HG03159 (cell line): ENCODE data around the gene PCDHGA2.
"Not testable (repeated sequence)": the region's sequence is repeated elsewhere in the genome, so short reads cannot be mapped to it uniquely, and the experiment has no call there.

Experiments
- ATAC-seq: cut with Tn5 transposase; IDR thresholded peaks from one replicate; pipeline ENCODE4 v1.9.1; 2021; ENCODE audit warnings: mild to moderate bottlenecking, moderate library complexity; ENCODE audit not compliant: unreplicated experiment

The PCDHGA2 gene

GRCh38 chr5:141382469-141383294 lies 44.1 kb downstream of the PCDHGA2 start, which contains the start of gene PCDHGA7:
TSS of gene PCDHGA7 (plus strand) at chr5:141382742. CDS start at chr5:141382900, 158 bp downstream.
- no peak for ATAC-seq

- no peak for ATAC-seq
Observed at GRCh38 chr5:141383345-141383744, 44.8 kb downstream of the PCDHGA2 start.

GRCh38 chr5:141384471-141385267 lies 46.1 kb downstream of the PCDHGA2 start:
- ATAC-seq = no peak

GRCh38 chr5:141387557-141388311 lies 49.2 kb downstream of the PCDHGA2 start, which contains the start of gene PCDHGB4:
TSS of gene PCDHGB4 (plus strand) at chr5:141387698. CDS start at chr5:141387885, 187 bp downstream.
- ATAC-seq = not testable (repeated sequence)

GRCh38 chr5:141388661-141389060 lies 50.1 kb downstream of the PCDHGA2 start:
- ATAC-seq = no peak

- ATAC-seq = no peak
Observed at GRCh38 chr5:141389153-141390042, 50.8 kb downstream of the PCDHGA2 start.

GRCh38 chr5:141392429-141393198 lies 54.1 kb downstream of the PCDHGA2 start, which contains the start of gene PCDHGA8:
TSS of gene PCDHGA8 (plus strand) at chr5:141392633. CDS start at chr5:141392814, 181 bp downstream.
- ATAC-seq = no peak
